A549 (cell line): ENCODE results near the gene TNPO2.

Source experiments
- BHLHE40 ChIP-seq: IDR thresholded peaks from 2 replicates; pipeline ENCODE4 v1.6.1; 2012; ENCODE audit warnings: low read depth, low read length, inconsistent platforms
- CBX8 ChIP-seq: fragments of 200-600 bp; sonication (generic); IDR thresholded peaks from 2 replicates; pipeline ENCODE4 v1.6.1; 2016
- CTCF ChIP-seq: fragments of >200 bp; sonication (Bioruptor Twin); formaldehyde crosslinking; IDR thresholded peaks from 3 replicates; pipeline ENCODE4 v1.5.1; 2016
- ESRRA ChIP-seq: fragments of 150-350 bp; IDR thresholded peaks from 2 replicates; pipeline ENCODE4 v1.6.1; 2014; ENCODE audit warnings: mild to moderate bottlenecking, low read length, borderline replicate concordance
- KDM5A ChIP-seq: fragments of 200-600 bp; sonication (generic); IDR thresholded peaks from 2 replicates; pipeline ENCODE4 v1.6.1; 2016; ENCODE audit warnings: antibody characterized with exemption, mild to moderate bottlenecking
- MAFK ChIP-seq: fragments of 450-650 bp; IDR thresholded peaks from 2 replicates; pipeline ENCODE4 v1.6.1; 2014; ENCODE audit not compliant: partially characterized antibody
- MAX ChIP-seq: IDR thresholded peaks from 2 replicates; pipeline ENCODE4 v1.6.1; 2012
- POLR2A ChIP-seq: IDR thresholded peaks from 2 replicates; pipeline ENCODE4 v1.6.1; 2012; ENCODE audit warnings: mild to moderate bottlenecking, low read length
- RCOR1 ChIP-seq: fragments of 150-350 bp; IDR thresholded peaks from 2 replicates; pipeline ENCODE4 v1.6.1; 2014; ENCODE audit warnings: antibody characterized with exemption, low read length, low read depth
- REST ChIP-seq: fragments of 200-600 bp; sonication (generic); IDR thresholded peaks from 2 replicates; pipeline ENCODE4 v1.6.1; 2016; ENCODE audit warnings: antibody characterized with exemption, mild to moderate bottlenecking, moderate library complexity
- RFX5 ChIP-seq: fragments of 450-650 bp; IDR thresholded peaks from 2 replicates; pipeline ENCODE4 v1.7.1; 2014; ENCODE audit warnings: antibody characterized with exemption, mild to moderate bottlenecking, moderate library complexity
- ZNF302 ChIP-seq: fragments of 250-450 bp; sonication (Bioruptor Pico); IDR thresholded peaks from 2 replicates; pipeline ENCODE4 v1.9.0; 2021; ENCODE audit warnings: inconsistent platforms, mild to moderate bottlenecking, moderate library complexity

- TF ChIP-seq ESRRA (no peak), CTCF (no peak), CBX8 (no peak), RCOR1 (no peak), MAFK (no peak), BHLHE40 (no peak), RFX5 (no peak), POLR2A (no peak), REST (no peak), KDM5A (no peak), MAX (no peak), ZNF302 (CRISPR knock-in tag) (no peak)
Observed at GRCh38 chr19:12772323-12772722, 48.6 kb upstream of the TNPO2 start.
